HG03103 (cell line): ENCODE results near the gene TEAD4.
A peak's percentile ranks its signal among the peaks of the same experiment; 100 is the strongest.

Source experiments
- ATAC-seq: cut with Tn5 transposase; IDR thresholded peaks from one replicate; pipeline ENCODE4 v1.9.1; 2021; ENCODE audit warnings: low read depth; ENCODE audit not compliant: unreplicated experiment

The TEAD4 gene

GRCh38 chr12:3076730-3077571, 117.8 kb downstream of the TEAD4 start, which contains the start of gene TSPAN9:
Gene TSPAN9 (plus strand): TSS chr12:3077379. CDS start chr12:3201194, 123,815 bp downstream.
- ATAC-seq = peak; percentile 72

DNA sequence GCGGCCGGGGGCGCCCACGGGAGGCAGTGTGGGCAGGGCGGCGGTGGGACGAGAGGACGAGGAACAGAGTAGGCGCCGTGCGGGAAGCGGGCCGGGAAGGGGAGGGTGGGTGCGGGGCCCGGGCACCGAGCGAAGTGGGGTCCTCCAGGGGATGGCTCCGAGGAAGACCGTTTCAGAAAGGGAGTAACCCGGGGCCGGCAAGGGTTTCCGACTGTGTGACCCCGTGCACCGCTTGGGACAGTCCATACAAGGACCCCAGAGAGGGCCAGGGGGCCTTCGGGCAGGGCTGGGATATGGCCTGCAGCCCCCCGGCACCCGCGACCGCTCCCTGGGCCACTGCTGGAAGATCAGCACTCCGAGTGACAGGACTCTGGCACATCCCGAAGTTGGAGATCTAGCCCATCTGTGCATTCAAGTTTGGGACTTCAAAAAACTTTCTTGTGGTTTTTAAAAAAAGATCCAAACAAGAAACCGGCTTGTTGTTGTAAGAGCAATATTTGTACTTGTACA, 118.4 kb downstream of the TEAD4 start:
- no peak for ATAC-seq

DNA sequence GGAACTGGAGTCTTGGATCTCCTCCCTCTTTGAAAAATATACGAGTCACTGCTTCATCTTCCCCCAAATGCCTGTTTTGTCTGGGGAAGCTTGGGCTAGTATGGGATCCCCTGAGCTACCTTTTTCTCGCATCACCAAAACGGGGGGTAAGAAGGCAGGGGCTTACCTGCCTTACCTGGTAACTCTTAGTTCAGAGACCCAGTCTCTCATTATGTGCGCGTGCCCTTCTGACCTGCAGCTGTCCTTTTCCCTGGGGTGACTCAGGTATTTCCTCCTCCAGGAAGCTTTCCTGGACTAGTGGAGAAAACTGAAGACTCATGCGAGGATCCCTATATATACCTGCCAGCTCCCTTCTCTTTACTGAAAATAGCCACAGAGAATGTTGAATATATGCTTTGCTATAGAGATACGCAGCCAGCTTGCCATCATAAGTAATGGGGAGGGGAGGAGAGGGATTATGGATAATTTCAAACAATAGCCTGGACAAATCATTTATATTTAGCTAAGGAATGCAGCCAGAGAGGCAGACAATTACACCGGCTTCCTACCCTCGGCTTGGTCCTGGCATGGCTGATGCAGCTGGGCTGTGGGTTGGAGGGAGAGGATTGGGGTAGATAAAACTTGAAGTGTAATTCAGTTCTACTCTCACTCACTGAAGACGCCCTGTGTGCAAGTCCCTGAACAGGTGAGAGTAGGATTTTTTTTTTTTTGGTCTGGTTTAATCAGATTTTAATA, 119.1 kb downstream of the TEAD4 start:
- ATAC-seq = no peak

GRCh38 chr12:3081091-3081490, 121.9 kb downstream of the TEAD4 start:
- no peak for ATAC-seq

DNA sequence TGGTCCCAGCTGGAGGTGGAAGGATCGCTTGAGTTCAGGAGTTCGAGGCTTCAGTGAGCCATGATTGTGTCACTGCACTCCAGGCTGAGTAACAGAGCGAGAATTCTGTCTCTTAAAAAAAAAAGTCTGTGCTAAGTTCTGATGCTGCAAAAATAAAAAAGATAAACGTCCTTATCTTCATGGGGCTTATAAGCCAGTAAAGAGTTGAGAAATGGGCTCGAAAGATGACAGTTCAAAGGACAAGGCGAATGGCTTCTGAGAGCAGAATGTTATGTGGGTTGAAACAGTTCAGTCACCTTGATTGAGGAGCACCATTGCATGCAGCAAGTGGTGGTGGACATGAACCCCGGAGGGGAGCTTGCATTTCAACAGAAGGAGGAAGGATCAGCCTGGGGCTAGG, 122.7 kb downstream of the TEAD4 start:
- no peak for ATAC-seq

DNA sequence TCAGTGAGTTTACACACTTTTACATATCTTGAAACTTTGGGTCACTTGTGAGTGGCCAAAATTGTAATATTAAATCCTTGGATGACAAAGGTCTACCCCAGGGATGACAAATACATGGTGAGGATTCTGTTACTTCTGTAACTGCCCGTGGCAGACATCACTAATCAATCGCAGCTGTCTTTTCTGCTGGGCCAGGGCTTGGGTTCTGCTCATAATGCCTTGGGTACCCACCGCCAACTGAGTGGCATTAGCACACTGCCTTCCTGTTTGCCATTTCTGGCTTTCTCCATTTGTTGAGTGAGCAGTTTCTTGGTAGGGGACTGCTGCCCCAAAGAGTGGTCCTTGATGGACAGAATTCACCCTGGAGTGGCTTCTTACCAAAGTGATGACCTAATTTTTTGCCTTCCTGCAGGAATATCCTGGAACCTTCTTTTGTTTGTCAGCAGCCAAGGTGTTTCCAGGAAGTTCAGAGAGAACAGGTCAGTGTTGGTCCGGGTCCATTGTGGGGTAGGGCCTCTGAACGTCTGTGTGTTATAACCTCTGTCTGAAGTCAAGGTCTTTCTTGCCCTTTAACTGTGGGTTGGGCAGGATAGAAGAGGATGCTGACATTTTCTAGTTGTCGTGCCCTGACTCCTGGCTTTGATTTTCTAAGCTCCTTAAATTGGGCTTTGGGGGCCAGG, 124.2 kb downstream of the TEAD4 start:
- ATAC-seq = no peak

- ATAC-seq = no peak
Observed at GRCh38 chr12:3083921-3084347, 124.7 kb downstream of the TEAD4 start.

GRCh38 chr12:3084742-3085141, 125.5 kb downstream of the TEAD4 start:
- no peak for ATAC-seq

DNA sequence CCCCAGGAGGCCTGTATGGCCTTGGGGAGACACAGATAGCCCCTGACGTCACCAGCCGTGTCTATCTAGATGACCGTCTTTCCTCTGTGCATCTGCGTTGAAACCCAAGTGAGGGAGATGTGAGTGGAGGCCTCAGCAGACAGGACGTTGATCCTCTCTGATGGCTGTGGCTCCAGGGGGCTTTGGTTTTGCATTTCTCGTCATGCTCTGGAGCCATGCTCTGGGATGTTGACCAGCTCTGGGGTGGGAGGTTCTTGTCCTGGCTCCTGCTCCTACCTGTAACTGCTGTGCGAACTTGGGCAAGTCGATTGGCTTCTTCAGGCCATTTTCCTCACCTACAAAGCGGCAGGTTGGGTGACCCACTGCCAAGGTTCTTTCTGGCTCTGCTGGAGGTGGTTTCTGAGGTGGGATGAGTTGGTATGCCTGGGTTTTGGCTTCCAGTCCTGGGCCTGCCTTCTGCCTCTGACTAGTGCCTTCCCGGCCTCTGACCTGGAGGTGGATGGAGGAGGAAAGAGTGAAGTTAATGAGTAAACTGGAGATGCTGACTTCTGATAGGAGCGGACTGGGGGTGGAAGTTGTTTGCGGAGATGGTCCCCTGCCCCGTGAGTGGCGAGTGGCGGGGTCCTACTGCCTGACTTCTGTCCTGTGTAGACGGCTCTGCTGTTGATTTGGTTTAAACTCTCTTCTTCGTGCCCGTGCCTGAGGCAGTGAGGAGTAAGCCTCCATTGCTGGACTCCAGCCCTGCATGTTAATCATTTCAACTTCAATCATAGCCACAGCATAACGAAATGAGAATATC, 126.3 kb downstream of the TEAD4 start:
- no peak for ATAC-seq

DNA sequence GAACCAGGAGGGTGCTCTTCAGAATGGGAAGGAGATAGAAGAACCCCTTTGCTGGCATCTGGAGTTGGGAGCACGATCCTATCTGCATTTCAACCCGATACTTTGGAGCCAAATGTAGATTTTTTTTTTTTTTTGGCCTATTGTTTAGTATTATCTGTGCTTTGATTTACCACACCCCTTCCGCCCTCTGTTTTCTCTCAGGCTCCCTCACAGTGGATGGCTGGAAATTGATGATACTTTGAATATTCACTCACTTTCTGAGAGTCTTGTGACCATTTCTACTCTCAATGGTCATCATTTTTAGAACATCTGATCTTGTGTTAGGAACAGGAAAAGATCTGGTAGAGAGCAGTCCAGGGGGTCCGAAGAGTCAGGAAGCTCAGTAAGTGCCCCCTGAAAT, 127.0 kb downstream of the TEAD4 start:
- no peak for ATAC-seq

DNA sequence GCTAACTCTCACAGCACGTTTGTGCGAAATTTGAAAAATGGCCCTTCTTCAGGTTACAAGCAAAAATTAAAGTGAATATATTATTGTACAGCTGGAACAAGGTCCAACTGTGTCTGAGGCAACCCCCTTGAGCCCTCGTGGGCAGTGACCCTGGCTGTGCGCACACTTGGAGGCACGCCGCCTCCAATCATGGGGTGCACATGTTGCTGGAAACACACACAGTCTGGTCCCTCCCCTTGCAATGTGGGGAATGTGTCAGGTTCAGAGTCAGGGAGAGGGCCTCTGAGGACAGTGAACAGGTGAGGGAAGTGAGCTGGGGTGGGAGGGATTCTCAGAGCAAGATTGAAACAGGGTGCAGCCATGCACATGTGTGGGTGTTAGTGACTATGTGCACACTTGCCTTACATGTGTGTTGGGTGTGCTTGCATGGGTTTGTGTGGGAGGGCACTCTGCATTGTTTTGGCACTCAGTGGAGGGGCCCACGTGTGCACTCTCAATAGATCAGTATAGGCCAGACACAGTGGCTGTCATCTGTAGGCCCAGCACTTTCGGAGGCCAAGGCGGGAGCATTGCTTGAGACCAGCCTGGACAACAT, 127.6 kb downstream of the TEAD4 start:
- no peak for ATAC-seq

GRCh38 chr12:3087758-3088650, 128.8 kb downstream of the TEAD4 start:
- no peak for ATAC-seq

DNA sequence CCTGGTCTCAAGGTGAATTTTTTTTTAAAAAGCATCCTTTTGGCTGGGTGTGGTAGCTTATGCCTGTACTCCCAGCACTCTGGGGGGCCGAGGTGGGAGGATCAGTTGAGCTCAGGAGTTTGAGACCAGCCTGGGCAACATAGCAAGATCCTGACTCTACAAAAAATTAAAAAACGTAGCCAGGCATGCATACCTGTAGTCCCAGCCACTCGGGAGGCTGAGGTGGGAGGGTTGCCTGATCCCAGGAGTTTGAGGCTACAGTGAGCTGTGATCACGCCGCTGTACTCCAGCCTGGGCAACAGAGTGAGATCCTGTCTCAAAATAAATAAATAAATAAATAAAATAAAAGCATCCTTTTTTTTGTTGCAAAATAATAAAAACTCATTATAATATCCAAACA, 130.4 kb downstream of the TEAD4 start:
- no peak for ATAC-seq
